Right renal cortex interstitium (tissue), 3 donors: ENCODE results near the gene CCDC194. TPM values are rescaled to one million over a fixed set of nuclear protein-coding genes. Genes with fewer than 3 reads are reported as not detected.

ENCODE experiments used
- DNase-seq, 3 donors: peaks; one replicate each; pipeline ENCODE4 v3.0.0-alpha.2; 2013; ENCODE audit warnings: low read depth in 3 of 3, low spot score in 2 of 3
- polyA plus RNA-seq, 3 donors: library from polyadenylated mRNA; unstranded; fragments of 120-200 nt; gene quantifications; one replicate each; pipeline ENCODE4 v1.2.1, GENCODE V29; 2013; ENCODE audit not compliant: insufficient read length in 3 of 3

Gene CCDC194
- polyA plus RNA-seq, 3 donors, result 0.59 to 1.2 (median 0.83) TPM

GRCh38 chr19:17406046-17406886, 12.3 kb upstream of the CCDC194 start:
- no peak for DNase-seq

- no peak for DNase-seq
Measured at GRCh38 chr19:17405250-17406045, 11.5 kb upstream of the CCDC194 start, which contains the start of gene BST2. Gene BST2, minus strand, starts transcription at chr19:17405630. Its CDS starts 55 bp downstream, at chr19:17405575.

- DNase-seq, result no peak
Measured at GRCh38 chr19:17404621-17405249, 10.7 kb upstream of the CCDC194 start.

- no peak for DNase-seq
Measured at GRCh38 chr19:17404015-17404414, 10.0 kb upstream of the CCDC194 start.

- DNase-seq, result no peak
Measured at GRCh38 chr19:17402982-17403855, 9.2 kb upstream of the CCDC194 start.

GRCh38 chr19:17401628-17402027, 7.6 kb upstream of the CCDC194 start:
- no peak for DNase-seq

- no peak for DNase-seq
Measured at GRCh38 chr19:17398902-17399527, 5.0 kb upstream of the CCDC194 start.

GRCh38 chr19:17394891-17395415, 957 bp upstream of the CCDC194 start:
- DNase-seq, result no peak

- DNase-seq, result no peak
Measured at GRCh38 chr19:17393002-17393401, 994 bp downstream of the CCDC194 start.

- DNase-seq, result no peak
Measured at GRCh38 chr19:17391371-17392151, 2.4 kb downstream of the CCDC194 start.

GRCh38 chr19:17390665-17391370, 3.2 kb downstream of the CCDC194 start:
- peak; percentile 81 to 90 (median 85) for DNase-seq

- no peak for DNase-seq
Measured at GRCh38 chr19:17389957-17390664, 3.9 kb downstream of the CCDC194 start.

GRCh38 chr19:17389288-17389687, 4.7 kb downstream of the CCDC194 start:
- no peak for DNase-seq

- DNase-seq, result no peak
Measured at GRCh38 chr19:17385878-17386611, 8.0 kb downstream of the CCDC194 start.

GRCh38 chr19:17380426-17381138, 13.4 kb downstream of the CCDC194 start:
- DNase-seq, result no peak

GRCh38 chr19:17379221-17379631, 14.8 kb downstream of the CCDC194 start:
- DNase-seq, result no peak
